Measurements from ENCODE around the gene PPY.
"Not testable (repeated sequence)": the region's sequence is repeated elsewhere in the genome, so short reads cannot be mapped to it uniquely, and the experiment has no call there.

The PPY gene

GRCh38 chr17:43928609-43929008, 13.7 kb downstream of the PPY start:
- DNase-seq: no peak

GRCh38 chr17:43927929-43928328, 14.3 kb downstream of the PPY start:
- not testable (repeated sequence) for DNase-seq

GRCh38 chr17:43927060-43927864, 15.0 kb downstream of the PPY start:
- DNase-seq: no peak

- no peak for DNase-seq
Observed at GRCh38 chr17:43924558-43924957, 17.7 kb downstream of the PPY start.

GRCh38 chr17:43920500-43921095, 21.7 kb downstream of the PPY start:
- no peak for DNase-seq

- no peak for DNase-seq
Observed at GRCh38 chr17:43918026-43918389, 24.3 kb downstream of the PPY start.

GRCh38 chr17:43917348-43918025, 24.8 kb downstream of the PPY start:
- no peak for DNase-seq

- no peak for DNase-seq
Observed at GRCh38 chr17:43917016-43917347, 25.3 kb downstream of the PPY start.

GRCh38 chr17:43916385-43916784, 25.9 kb downstream of the PPY start:
- no peak for DNase-seq

- DNase-seq: no peak
Observed at GRCh38 chr17:43915559-43915958, 26.7 kb downstream of the PPY start.

- DNase-seq: no peak
Observed at GRCh38 chr17:43914451-43914850, 27.8 kb downstream of the PPY start.

GRCh38 chr17:43913584-43913983, 28.7 kb downstream of the PPY start:
- no peak for DNase-seq

- DNase-seq: no peak
Observed at GRCh38 chr17:43912635-43913304, 29.5 kb downstream of the PPY start.

GRCh38 chr17:43911904-43912303, 30.4 kb downstream of the PPY start:
- no peak for DNase-seq

GRCh38 chr17:43909537-43910231, 32.6 kb downstream of the PPY start:
- no peak for DNase-seq

GRCh38 chr17:43907998-43908721, 34.1 kb downstream of the PPY start:
- DNase-seq: peak; percentile 44

GRCh38 chr17:43907425-43907981, 34.8 kb downstream of the PPY start, which contains the start of gene MPP2:
MPP2 (minus strand) TSS chr17:43907536; CDS start chr17:43904460, 3,076 bp downstream.
- DNase-seq: peak; percentile 61

- no peak for DNase-seq
Observed at GRCh38 chr17:43906951-43907424, 35.3 kb downstream of the PPY start.

GRCh38 chr17:43905985-43906852, 36.1 kb downstream of the PPY start:
- peak; percentile 61 for DNase-seq

GRCh38 chr17:43905400-43905984, 36.8 kb downstream of the PPY start:
- no peak for DNase-seq

Measured in NCI-H510A (cell line).